ENCODE measurements around the gene TENT4A. TPM values are rescaled to one million over a fixed set of nuclear protein-coding genes. Genes with fewer than 3 reads are reported as not detected.

TENT4A gene
- total RNA-seq, 1 experiment from 2014 or later: 39.3 TPM

DNA sequence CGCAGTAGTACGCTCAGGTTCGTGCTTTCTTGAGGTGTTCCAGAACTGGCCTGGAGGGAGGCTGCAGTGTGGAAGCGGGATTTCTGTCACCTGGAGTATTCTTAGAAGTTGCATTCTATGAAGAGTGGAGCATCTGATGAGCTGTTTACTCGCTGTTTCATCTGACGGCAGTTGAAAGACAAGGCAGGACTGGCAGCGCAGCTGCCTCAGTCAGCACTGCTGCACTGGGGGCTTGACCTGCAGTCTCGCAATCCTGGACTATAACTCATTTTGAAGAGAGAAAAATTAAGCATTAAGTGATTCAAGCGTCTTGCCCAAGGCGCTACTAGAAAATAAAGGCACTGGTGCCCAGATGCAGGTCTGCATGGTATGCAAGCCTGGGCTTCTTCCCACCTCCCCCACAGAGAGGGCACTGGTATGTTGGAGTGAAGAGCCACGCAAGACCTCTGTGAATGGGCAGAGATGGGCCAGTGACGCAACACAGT lies 10.6 kb downstream of the TENT4A start:
- intact Hi-C loops (cut with micrococcal nuclease): no loop called here
- H4K20me1 ChIP-seq (ENCODE audit: low read length): peaks cover 81% of the 10 kb centered on the region
- H3K4me1 ChIP-seq (ENCODE audit: insufficient read depth, low read length): no peaks in the 10 kb centered on the region; the same call in 1 of the 2 replicates
- no peak for ATAC-seq
- H3K9ac ChIP-seq (ENCODE audit: low read length): no peak overlapping the region
- no peak overlapping the region for H3K4me3 ChIP-seq (ENCODE audit: low read length)
- H3K9me2 ChIP-seq (replicated peaks; ENCODE audit: low read length): no peaks in the 10 kb centered on the region
- H3F3A ChIP-seq (ENCODE audit: low read length, unreplicated experiment): no peaks in the 10 kb centered on the region
- TF ChIP-seq EZH2phosphoT487 (IDR thresholded peaks at IDR 0.05; ENCODE audit: borderline replicate concordance, low read length): no peak
- TF ChIP-seq EZH2 (IDR thresholded peaks at IDR 0.05; ENCODE audit: low read length, unreplicated experiment): no peak
- TF ChIP-seq, protein P1, sequence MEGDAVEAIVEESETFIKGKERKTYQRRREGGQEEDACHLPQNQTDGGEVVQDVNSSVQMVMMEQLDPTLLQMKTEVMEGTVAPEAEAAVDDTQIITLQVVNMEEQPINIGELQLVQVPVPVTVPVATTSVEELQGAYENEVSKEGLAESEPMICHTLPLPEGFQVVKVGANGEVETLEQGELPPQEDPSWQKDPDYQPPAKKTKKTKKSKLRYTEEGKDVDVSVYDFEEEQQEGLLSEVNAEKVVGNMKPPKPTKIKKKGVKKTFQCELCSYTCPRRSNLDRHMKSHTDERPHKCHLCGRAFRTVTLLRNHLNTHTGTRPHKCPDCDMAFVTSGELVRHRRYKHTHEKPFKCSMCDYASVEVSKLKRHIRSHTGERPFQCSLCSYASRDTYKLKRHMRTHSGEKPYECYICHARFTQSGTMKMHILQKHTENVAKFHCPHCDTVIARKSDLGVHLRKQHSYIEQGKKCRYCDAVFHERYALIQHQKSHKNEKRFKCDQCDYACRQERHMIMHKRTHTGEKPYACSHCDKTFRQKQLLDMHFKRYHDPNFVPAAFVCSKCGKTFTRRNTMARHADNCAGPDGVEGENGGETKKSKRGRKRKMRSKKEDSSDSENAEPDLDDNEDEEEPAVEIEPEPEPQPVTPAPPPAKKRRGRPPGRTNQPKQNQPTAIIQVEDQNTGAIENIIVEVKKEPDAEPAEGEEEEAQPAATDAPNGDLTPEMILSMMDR (conservative IDR thresholded peaks at IDR 0.05; ENCODE audit: low read depth, low read length): no peak
- H3K27me3 ChIP-seq (ENCODE audit: low read length): no peaks in the 10 kb centered on the region
- no peak for DNase-seq
- H3K79me2 ChIP-seq (ENCODE audit: low read length): peaks cover 99% of the 10 kb centered on the region
- no peaks in the 10 kb centered on the region for H3K9me3 ChIP-seq (ENCODE audit: low read length)
- POLR2A ChIA-PET (ENCODE audit: unreplicated experiment): no interaction called here
- CTCF ChIA-PET: no interaction called here
- BruUV-seq (replicated peaks): no TSS peak
- no peak overlapping the region for H2AFZ ChIP-seq (ENCODE audit: low read length)
- no peak overlapping the region for H3K27ac ChIP-seq (ENCODE audit: low read length)
- H3K4me2 ChIP-seq (ENCODE audit: low read length): no peak overlapping the region
- peaks cover 25% of the 10 kb centered on the region; the same call in 1 of the 2 replicates for H3K36me3 ChIP-seq (ENCODE audit: low read depth, low read length)

DNA sequence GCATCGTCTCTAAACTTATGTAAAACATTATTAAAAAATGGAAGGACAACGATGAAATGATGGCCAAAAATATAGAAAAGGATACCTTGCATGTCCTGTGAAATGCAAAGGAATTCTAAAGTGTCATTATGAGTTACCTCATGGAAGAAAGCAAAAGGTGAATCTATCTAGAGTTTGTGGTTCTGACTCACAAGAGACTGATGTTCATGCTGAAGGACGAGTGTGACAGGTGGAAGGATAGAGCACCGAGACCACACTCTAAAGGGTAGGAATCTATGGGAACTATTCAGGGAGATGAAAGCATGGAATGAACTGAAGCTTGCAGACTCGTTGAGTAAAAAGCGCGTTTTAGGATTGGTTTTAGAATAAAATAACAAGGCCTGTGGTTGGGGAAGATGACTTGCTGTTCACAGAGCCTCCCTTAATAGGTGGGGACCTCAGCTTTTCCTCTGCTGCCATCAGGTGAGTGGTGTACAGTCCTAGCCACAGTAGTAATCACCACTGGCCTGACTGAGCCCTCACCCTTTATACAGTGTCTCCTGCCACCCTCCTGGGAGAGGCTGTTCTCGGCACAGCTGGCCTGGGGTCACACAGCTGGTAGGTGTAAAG lies 11.2 kb downstream of the TENT4A start:
- no peaks in the 10 kb centered on the region for H3K9me2 ChIP-seq (replicated peaks; ENCODE audit: low read length)
- no TSS peak for BruUV-seq (replicated peaks)
- intact Hi-C loops (cut with micrococcal nuclease): no loop called here
- H3K27ac ChIP-seq (ENCODE audit: low read length): no peak overlapping the region
- H2AFZ ChIP-seq (ENCODE audit: low read length): no peak overlapping the region
- H3K79me2 ChIP-seq (ENCODE audit: low read length): peaks cover 99% of the 10 kb centered on the region
- H3K9ac ChIP-seq (ENCODE audit: low read length): no peak overlapping the region
- DNase-seq (peak; percentile 28), ATAC-seq (no peak)
- POLR2A ChIA-PET (ENCODE audit: unreplicated experiment): no interaction called here
- H3F3A ChIP-seq (ENCODE audit: low read length, unreplicated experiment): no peaks in the 10 kb centered on the region
- TF ChIP-seq, protein P1 (conservative IDR thresholded peaks at IDR 0.05; ENCODE audit: low read depth, low read length): no peak
- TF ChIP-seq EZH2phosphoT487 (IDR thresholded peaks at IDR 0.05; ENCODE audit: borderline replicate concordance, low read length) (no peak), EZH2 (IDR thresholded peaks at IDR 0.05; ENCODE audit: low read length, unreplicated experiment) (no peak)
- no peaks in the 10 kb centered on the region for H3K27me3 ChIP-seq (ENCODE audit: low read length)
- CTCF ChIA-PET: no interaction called here
- H4K20me1 ChIP-seq (ENCODE audit: low read length): peaks cover 80% of the 10 kb centered on the region
- no peak overlapping the region for H3K4me2 ChIP-seq (ENCODE audit: low read length)
- no peaks in the 10 kb centered on the region for H3K9me3 ChIP-seq (ENCODE audit: low read length)
- H3K4me1 ChIP-seq (ENCODE audit: insufficient read depth, low read length): no peaks in the 10 kb centered on the region; the same call in 1 of the 2 replicates
- H3K4me3 ChIP-seq (ENCODE audit: low read length): no peak overlapping the region
- peaks cover 21% of the 10 kb centered on the region; the same call in 1 of the 2 replicates for H3K36me3 ChIP-seq (ENCODE audit: low read depth, low read length)

DNA sequence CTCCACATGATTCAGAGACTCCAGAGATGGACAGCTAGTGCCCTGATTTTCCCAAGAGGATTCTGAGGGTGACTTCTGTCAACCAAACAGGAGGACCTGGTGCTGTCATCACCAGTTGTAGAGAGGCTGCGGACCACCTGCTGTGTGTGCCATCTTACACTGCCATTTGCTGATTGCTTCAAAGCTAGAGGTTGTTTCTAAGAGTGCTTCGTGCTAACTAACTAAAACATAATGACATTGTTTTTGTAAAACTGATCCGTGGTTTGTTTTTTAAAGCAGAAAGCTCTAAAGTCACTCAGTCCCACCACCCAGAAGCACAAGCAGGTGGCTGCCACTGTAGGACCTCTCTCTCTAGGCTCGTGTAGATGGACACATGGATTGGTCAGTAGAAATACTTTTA lies 12.2 kb downstream of the TENT4A start:
- BruUV-seq (replicated peaks): no TSS peak
- no peaks in the 10 kb centered on the region for H3K27me3 ChIP-seq (ENCODE audit: low read length)
- H2AFZ ChIP-seq (ENCODE audit: low read length): no peak overlapping the region
- H3K4me1 ChIP-seq (ENCODE audit: insufficient read depth, low read length): no peaks in the 10 kb centered on the region; the same call in 1 of the 2 replicates
- H3K27ac ChIP-seq (ENCODE audit: low read length): no peak overlapping the region
- H3K9ac ChIP-seq (ENCODE audit: low read length): no peak overlapping the region
- no peak overlapping the region for H3K4me2 ChIP-seq (ENCODE audit: low read length)
- no peaks in the 10 kb centered on the region for H3K9me2 ChIP-seq (replicated peaks; ENCODE audit: low read length)
- TF ChIP-seq EZH2 (IDR thresholded peaks at IDR 0.05; ENCODE audit: low read length, unreplicated experiment): no peak
- TF ChIP-seq, protein P1 (conservative IDR thresholded peaks at IDR 0.05; ENCODE audit: low read depth, low read length): no peak
- TF ChIP-seq EZH2phosphoT487 (IDR thresholded peaks at IDR 0.05; ENCODE audit: borderline replicate concordance, low read length): no peak
- H3K36me3 ChIP-seq (ENCODE audit: low read depth, low read length): peaks cover 18% of the 10 kb centered on the region; the same call in 1 of the 2 replicates
- intact Hi-C loops (cut with micrococcal nuclease): no loop called here
- peaks cover 78% of the 10 kb centered on the region for H4K20me1 ChIP-seq (ENCODE audit: low read length)
- H3F3A ChIP-seq (ENCODE audit: low read length, unreplicated experiment): no peaks in the 10 kb centered on the region
- no peak for DNase-seq
- H3K4me3 ChIP-seq (ENCODE audit: low read length): no peak overlapping the region
- H3K79me2 ChIP-seq (ENCODE audit: low read length): peaks cover 99% of the 10 kb centered on the region
- CTCF ChIA-PET: no interaction called here
- H3K9me3 ChIP-seq (ENCODE audit: low read length): no peaks in the 10 kb centered on the region
- POLR2A ChIA-PET (ENCODE audit: unreplicated experiment): no interaction called here
- ATAC-seq: no peak

All from PC-3 (cell line).